HepG2 (cell line): ENCODE results near the gene BIRC6. TPM values are rescaled to one million over a fixed set of nuclear protein-coding genes. Genes with fewer than 3 reads are reported as not detected.

Source experiments
- AHR ChIP-seq: IDR thresholded peaks from 2 replicates; pipeline ENCODE4 v1.6.1; 2018; ENCODE audit warnings: missing genetic modification reagents, missing compliant biosample characterization
- ATAD3A ChIP-seq: sonication (generic); formaldehyde crosslinking; IDR thresholded peaks from 2 replicates; pipeline ENCODE4 v1.4.0; 2020; ENCODE audit warnings: missing genetic modification reagents
- ATF2 ChIP-seq: sonication (generic); formaldehyde crosslinking; IDR thresholded peaks from 2 replicates; pipeline ENCODE4 v1.4.0; 2020; ENCODE audit warnings: missing genetic modification reagents
- CCAR2 ChIP-seq: fragments of 200-400 bp; formaldehyde crosslinking; optimal IDR thresholded peaks from 2 replicates; pipeline ENCODE3; 2018; ENCODE audit warnings: low read depth, mild to moderate bottlenecking, low read length, moderate library complexity
- FOXK2 ChIP-seq: fragments of 450-650 bp; IDR thresholded peaks from 2 replicates; pipeline ENCODE4 v1.6.1; 2016
- GATA4 ChIP-seq: sonication (generic); IDR thresholded peaks from 2 replicates; pipeline ENCODE4 v1.6.1; 2016; ENCODE audit warnings: antibody characterized with exemption, low read depth, borderline replicate concordance
- HNRNPL ChIP-seq: fragments of 200-400 bp; formaldehyde crosslinking; IDR thresholded peaks from 2 replicates; pipeline ENCODE4 v1.6.1; 2017; ENCODE audit warnings: mild to moderate bottlenecking, low read depth, low read length
- ISX ChIP-seq: sonication (generic); formaldehyde crosslinking; conservative IDR thresholded peaks from 2 replicates; pipeline ENCODE4 v1.5.0; 2020; ENCODE audit warnings: missing genetic modification reagents
- MYNN ChIP-seq: sonication (generic); formaldehyde crosslinking; IDR thresholded peaks from 2 replicates; pipeline ENCODE4 v1.4.0; 2020; ENCODE audit warnings: mild to moderate bottlenecking, low read depth, missing genetic modification reagents
- NBN ChIP-seq: fragments of 450-650 bp; conservative IDR thresholded peaks from 2 replicates; pipeline ENCODE4 v1.6.1; 2017
- NRL ChIP-seq: sonication (generic); formaldehyde crosslinking; IDR thresholded peaks from 2 replicates; pipeline ENCODE4 v1.5.0; 2020; ENCODE audit warnings: missing genetic modification reagents, mild to moderate bottlenecking, moderate library complexity, borderline replicate concordance
- POGZ ChIP-seq: sonication (generic); formaldehyde crosslinking; IDR thresholded peaks from 2 replicates; pipeline ENCODE4 v1.4.0; 2020; ENCODE audit warnings: mild to moderate bottlenecking, missing genetic modification reagents
- SALL2 ChIP-seq: sonication (generic); formaldehyde crosslinking; IDR thresholded peaks from 2 replicates; pipeline ENCODE4 v1.8.1; 2023; ENCODE audit warnings: mild to moderate bottlenecking, missing genetic modification reagents, inconsistent platforms
- SNRNP70 ChIP-seq: fragments of 200-400 bp; formaldehyde crosslinking; IDR thresholded peaks from 2 replicates; pipeline ENCODE4 v1.6.1; 2017; ENCODE audit warnings: mild to moderate bottlenecking, low read depth, low read length, moderate library complexity
- STAG1 ChIP-seq: sonication (generic); formaldehyde crosslinking; IDR thresholded peaks from 2 replicates; pipeline ENCODE4 v1.4.0; 2020; ENCODE audit warnings: missing genetic modification reagents
- SUZ12 ChIP-seq: fragments of 150-350 bp; IDR thresholded peaks from 2 replicates; pipeline ENCODE4 v1.6.1; 2014; ENCODE audit warnings: low read depth, low read length
- ZBTB39 ChIP-seq: sonication (generic); formaldehyde crosslinking; IDR thresholded peaks from 2 replicates; pipeline ENCODE4 v1.5.0; 2020; ENCODE audit warnings: missing genetic modification reagents
- ZNF136 ChIP-seq: sonication (generic); formaldehyde crosslinking; IDR thresholded peaks from 2 replicates; pipeline ENCODE4 v1.8.1; 2022; ENCODE audit warnings: low read depth, mild to moderate bottlenecking, moderate library complexity, missing genetic modification reagents
- ZNF263 ChIP-seq: sonication (generic); formaldehyde crosslinking; IDR thresholded peaks from 2 replicates; pipeline ENCODE4 v1.4.0; 2020; ENCODE audit warnings: missing genetic modification reagents
- ZNF264 ChIP-seq: sonication (generic); formaldehyde crosslinking; IDR thresholded peaks from 2 replicates; pipeline ENCODE4 v1.4.0; 2020; ENCODE audit warnings: missing genetic modification reagents
- ZNF484 ChIP-seq: sonication (generic); formaldehyde crosslinking; IDR thresholded peaks from 2 replicates; pipeline ENCODE4 v1.5.1; 2020; ENCODE audit warnings: mild to moderate bottlenecking, low read depth, missing genetic modification reagents, borderline replicate concordance
- ZNF570 ChIP-seq: sonication (generic); formaldehyde crosslinking; IDR thresholded peaks from 2 replicates; pipeline ENCODE4 v1.4.0; 2020; ENCODE audit warnings: mild to moderate bottlenecking, missing genetic modification reagents, borderline replicate concordance
- ZNF678 ChIP-seq: sonication (generic); formaldehyde crosslinking; IDR thresholded peaks from 2 replicates; pipeline ENCODE4 v1.4.0; 2020; ENCODE audit warnings: mild to moderate bottlenecking, missing genetic modification reagents
- ZNF737 ChIP-seq: sonication (generic); formaldehyde crosslinking; IDR thresholded peaks from 2 replicates; pipeline ENCODE4 v1.5.0; 2020; ENCODE audit warnings: missing genetic modification reagents, mild to moderate bottlenecking, borderline replicate concordance
- ZNF761 ChIP-seq: sonication (generic); formaldehyde crosslinking; conservative IDR thresholded peaks from 2 replicates; pipeline ENCODE4 v1.4.0; 2020; ENCODE audit warnings: mild to moderate bottlenecking, missing genetic modification reagents
- ZNF788 ChIP-seq: sonication (generic); formaldehyde crosslinking; IDR thresholded peaks from 2 replicates; pipeline ENCODE4 v1.5.0; 2020; ENCODE audit warnings: mild to moderate bottlenecking, missing genetic modification reagents, borderline replicate concordance
- ZNF891 ChIP-seq: sonication (generic); formaldehyde crosslinking; IDR thresholded peaks from 2 replicates; pipeline ENCODE4 v1.5.0; 2020; ENCODE audit warnings: mild to moderate bottlenecking, missing genetic modification reagents
- polyA plus RNA-seq, 8 experiments: library from polyadenylated mRNA; depleted of rRNA in 3 of 8; stranded (reverse) in 7 of 8; unstranded in 1 of 8; fragments of >200 nt; fragmentation: Illumina TruSeq in 4 of 8; extraction: Trizol in 4 of 8; gene quantifications; 2 replicates each; pipeline versions ENCODE4 v1.2.1 to v1.2.3, GENCODE V29; 2011 to 2016; ENCODE audit warnings: low read depth in 4 of 8, missing spikeins in 1 of 8, mixed read lengths in 1 of 8; ENCODE audit not compliant: insufficient read depth in 1 of 8
- total RNA-seq, 5 experiments: library from RNA; depleted of rRNA; stranded (reverse); fragments of >200 nt; fragmentation: Illumina TruSeq; extraction: Trizol; gene quantifications; 2 replicates each; pipeline ENCODE4 v1.2.3, GENCODE V29; 2016; ENCODE audit warnings: low read depth in 1 of 5
- TF ChIP-seq, protein P1 (sequence below): sonication (generic); formaldehyde crosslinking; IDR thresholded peaks from 2 replicates; pipeline ENCODE4 v1.9.0; 2021; ENCODE audit warnings: missing genetic modification reagents, borderline replicate concordance

BIRC6 gene
- total and polyA plus RNA-seq, 2 of the 13 experiments (the other 11 are each of a cell fraction or from before 2014, with no cell fraction given): 65.6 to 120 TPM

GRCh38 chr2:32356681-32357317 is at the start of gene BIRC6 (continued):
- TF ChIP-seq ZNF263 (CRISPR knock-in tag): peak; percentile 72; the same call in 1 of the 2 replicates
- TF ChIP-seq SUZ12: no peak
- no peak for TF ChIP-seq SNRNP70
- TF ChIP-seq ZNF678 (CRISPR knock-in tag): peak; percentile 89; the same call in 1 of the 2 replicates
- TF ChIP-seq STAG1: peak; percentile 16; the same call in 1 of the 2 replicates
- TF ChIP-seq ZNF891: no peak; the same call in 1 of the 2 replicates
- TF ChIP-seq HNRNPL: peak; percentile 76
- peak; percentile 87; the same call in 1 of the 2 replicates for TF ChIP-seq ATAD3A
- peak; percentile 98 for TF ChIP-seq POGZ (CRISPR knock-in tag)
- 0 out of 2 replicates have a peak, but pooled peaks have one; percentile 59 for TF ChIP-seq ZNF484
- TF ChIP-seq, protein P1, sequence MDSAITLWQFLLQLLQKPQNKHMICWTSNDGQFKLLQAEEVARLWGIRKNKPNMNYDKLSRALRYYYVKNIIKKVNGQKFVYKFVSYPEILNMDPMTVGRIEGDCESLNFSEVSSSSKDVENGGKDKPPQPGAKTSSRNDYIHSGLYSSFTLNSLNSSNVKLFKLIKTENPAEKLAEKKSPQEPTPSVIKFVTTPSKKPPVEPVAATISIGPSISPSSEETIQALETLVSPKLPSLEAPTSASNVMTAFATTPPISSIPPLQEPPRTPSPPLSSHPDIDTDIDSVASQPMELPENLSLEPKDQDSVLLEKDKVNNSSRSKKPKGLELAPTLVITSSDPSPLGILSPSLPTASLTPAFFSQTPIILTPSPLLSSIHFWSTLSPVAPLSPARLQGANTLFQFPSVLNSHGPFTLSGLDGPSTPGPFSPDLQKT (CRISPR knock-in tag): no peak; the same call in 1 of the 2 replicates
- TF ChIP-seq ISX (CRISPR knock-in tag): peak; percentile 25; the same call in 1 of the 2 replicates
- peak; percentile 77 for TF ChIP-seq GATA4
- TF ChIP-seq ATF2 (CRISPR knock-in tag): peak; percentile 83; the same call in 1 of the 2 replicates
- TF ChIP-seq ZNF737: no peak
- TF ChIP-seq ZNF264 (CRISPR knock-in tag): peak; percentile 94
- TF ChIP-seq MYNN: no peak; the same call in 1 of the 2 replicates
- peak; percentile 59; the same call in 1 of the 2 replicates for TF ChIP-seq SALL2 (CRISPR knock-in tag)
- TF ChIP-seq ZNF136: peak; percentile 74; the same call in 1 of the 2 replicates
- peak; percentile 94 for TF ChIP-seq ZNF788 (CRISPR knock-in tag)
- no peak for TF ChIP-seq ZNF570
- peak; percentile 98 for TF ChIP-seq ZNF761 (CRISPR knock-in tag)
- TF ChIP-seq FOXK2: peak; percentile 32; the same call in 1 of the 2 replicates
- TF ChIP-seq AHR (CRISPR knock-in tag): peak; percentile 77; the same call in 1 of the 2 replicates
- TF ChIP-seq NRL: no peak; the same call in 1 of the 2 replicates
- TF ChIP-seq ZBTB39: no peak
- TF ChIP-seq NBN: no peak
- no peak for TF ChIP-seq CCAR2
